ENCODE measurements around the gene ATP8A2.

DNA sequence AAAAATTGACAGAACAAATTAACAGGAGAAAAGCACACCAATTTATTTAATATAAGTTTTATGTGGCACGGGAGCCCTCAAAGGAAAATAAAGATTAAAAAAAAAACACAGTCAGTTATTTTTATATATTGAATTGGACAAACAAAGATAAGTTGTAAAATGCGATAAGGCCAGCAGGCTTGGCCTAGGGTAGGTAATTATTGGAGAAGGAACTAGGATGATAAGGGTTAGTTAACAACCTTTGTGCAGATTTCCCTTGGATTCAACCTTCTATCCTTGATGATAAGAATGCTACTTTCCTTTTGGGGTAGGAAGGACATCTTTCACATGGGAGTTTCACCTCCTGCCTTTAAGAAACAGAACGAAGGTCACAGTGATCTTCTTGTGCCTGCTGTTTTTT lies 427.2 kb downstream of the ATP8A2 start:
- TF ChIP-seq, protein P1, sequence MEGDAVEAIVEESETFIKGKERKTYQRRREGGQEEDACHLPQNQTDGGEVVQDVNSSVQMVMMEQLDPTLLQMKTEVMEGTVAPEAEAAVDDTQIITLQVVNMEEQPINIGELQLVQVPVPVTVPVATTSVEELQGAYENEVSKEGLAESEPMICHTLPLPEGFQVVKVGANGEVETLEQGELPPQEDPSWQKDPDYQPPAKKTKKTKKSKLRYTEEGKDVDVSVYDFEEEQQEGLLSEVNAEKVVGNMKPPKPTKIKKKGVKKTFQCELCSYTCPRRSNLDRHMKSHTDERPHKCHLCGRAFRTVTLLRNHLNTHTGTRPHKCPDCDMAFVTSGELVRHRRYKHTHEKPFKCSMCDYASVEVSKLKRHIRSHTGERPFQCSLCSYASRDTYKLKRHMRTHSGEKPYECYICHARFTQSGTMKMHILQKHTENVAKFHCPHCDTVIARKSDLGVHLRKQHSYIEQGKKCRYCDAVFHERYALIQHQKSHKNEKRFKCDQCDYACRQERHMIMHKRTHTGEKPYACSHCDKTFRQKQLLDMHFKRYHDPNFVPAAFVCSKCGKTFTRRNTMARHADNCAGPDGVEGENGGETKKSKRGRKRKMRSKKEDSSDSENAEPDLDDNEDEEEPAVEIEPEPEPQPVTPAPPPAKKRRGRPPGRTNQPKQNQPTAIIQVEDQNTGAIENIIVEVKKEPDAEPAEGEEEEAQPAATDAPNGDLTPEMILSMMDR (IDR thresholded peaks at IDR 0.05; ENCODE audit: low read depth, low read length, missing input control) = no peak
- TF ChIP-seq, protein P2, sequence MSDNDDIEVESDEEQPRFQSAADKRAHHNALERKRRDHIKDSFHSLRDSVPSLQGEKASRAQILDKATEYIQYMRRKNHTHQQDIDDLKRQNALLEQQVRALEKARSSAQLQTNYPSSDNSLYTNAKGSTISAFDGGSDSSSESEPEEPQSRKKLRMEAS (IDR thresholded peaks at IDR 0.05) = no peak
- no peak for TF ChIP-seq GABPA (IDR thresholded peaks at IDR 0.05 in 1 of 2, conservative IDR thresholded peaks at IDR 0.05 in 1 of 2)

Data from liver (tissue), 3 donors.